HepG2 (cell line): ENCODE measurements around the gene CS. TPM values are rescaled to one million over a fixed set of nuclear protein-coding genes. Genes with fewer than 3 reads are reported as not detected.

ENCODE experiments used
- ATAC-seq: fragments of 200-7000 bp; cut with Tn5 transposase; 3 replicates; pipeline ENCODE4 v1.9.1; 2020; ENCODE audit warnings: mild to moderate bottlenecking, moderate library complexity
- BruUV-seq: library from RNA; stranded (reverse); fragments of 400-500 nt; replicated peaks from 2 replicates; lab custom pipeline; 2021; lab: Mats Ljungman, UMichigan
- CTCF ChIA-PET: fragments of 300-600 bp; formaldehyde crosslinking; extraction: SDS; loops from one replicate; lab custom pipeline; 2021; ENCODE audit warnings: low total read pairs, inconsistent platforms, low intra/inter-chr PET ratio; lab: Yijun Ruan, JAX
- POLR2A ChIA-PET: fragments of 350-600 bp; sonication (Branson Sonifier 250); formaldehyde crosslinking; loops from one replicate; lab custom pipeline; 2020; ENCODE audit warnings: antibody characterized with exemption, inconsistent platforms; lab: Yijun Ruan, JAX
- DNase-seq: peaks from one replicate; pipeline ENCODE4 v3.0.0-alpha.2; 2015; ENCODE audit warnings: low spot score
- FAIRE-seq: peaks from 3 replicates; lab custom pipeline; 2011; peaks lifted over from hg19 to GRCh38; lab: Jason Lieb, UNC
- H2AFZ ChIP-seq: one replicate; pipeline ENCODE4 v1.6.1; 2011; ENCODE audit warnings: low read length, inconsistent platforms
- H3K27ac ChIP-seq: fragments of 300-600 bp; 3 replicates; pipeline ENCODE4 v1.8.0; 2011; ENCODE audit warnings: mixed run types, mild to moderate bottlenecking, mixed read lengths, low read length, inconsistent platforms; ENCODE audit not compliant: insufficient read depth; ENCODE audit errors: extremely low read length
- H3K27me3 ChIP-seq, 2 experiments: fragments of 200-600 bp in 1 of 2; 2 replicates in 1 of 2; 3 replicates in 1 of 2; pipeline versions ENCODE4 v1.6.0 to v1.8.0; 2011; ENCODE audit warnings: low read length in 2 of 2, mild to moderate bottlenecking in 2 of 2, moderate library complexity in 2 of 2, inconsistent platforms in 1 of 2; ENCODE audit not compliant: insufficient read depth in 2 of 2, control insufficient read depth in 1 of 2
- H3K36me3 ChIP-seq, 2 experiments: fragments of 200-600 bp in 1 of 2; replicated peaks in 1 of 2; 2 replicates in 1 of 2; 3 replicates in 1 of 2; pipeline versions ENCODE4 v1.5.1 to v1.8.0; 2011; ENCODE audit warnings: low read length in 2 of 2, inconsistent platforms in 1 of 2; ENCODE audit not compliant: insufficient read depth in 2 of 2, control insufficient read depth in 1 of 2
- H3K4me1 ChIP-seq: 2 replicates; pipeline ENCODE4 v1.5.1; 2012; ENCODE audit warnings: low read length, inconsistent platforms; ENCODE audit not compliant: insufficient read depth
- H3K4me2 ChIP-seq: 2 replicates; pipeline ENCODE4 v1.6.0; 2011; ENCODE audit warnings: low read depth, low read length, inconsistent platforms
- H3K4me3 ChIP-seq, 3 experiments: fragments of 200-600 bp in 1 of 3; sonication (generic), shearing (Covaris generic) in 1 of 3; replicated peaks in 1 of 3; 2 replicates each; pipeline ENCODE4 v1.5.1; 2011 to 2016; ENCODE audit warnings: low read length in 3 of 3, inconsistent platforms in 2 of 3, low read depth in 2 of 3, mild to moderate bottlenecking in 2 of 3, control low read depth in 1 of 3, mixed read lengths in 1 of 3; ENCODE audit not compliant: insufficient read depth in 1 of 3
- H3K79me2 ChIP-seq: one replicate; pipeline ENCODE4 v1.6.1; 2011; ENCODE audit warnings: low read length, inconsistent platforms; ENCODE audit not compliant: insufficient read depth
- H3K9ac ChIP-seq: 2 replicates; pipeline ENCODE4 v1.6.0; 2011; ENCODE audit warnings: mild to moderate bottlenecking, low read depth, low read length, inconsistent platforms; ENCODE audit not compliant: insufficient read depth
- H3K9me3 ChIP-seq: 2 replicates; pipeline ENCODE4 v1.5.1; 2012; ENCODE audit warnings: mild to moderate bottlenecking, low read length
- H4K20me1 ChIP-seq: 2 replicates; pipeline ENCODE4 v1.6.0; 2011; ENCODE audit warnings: inconsistent platforms, mild to moderate bottlenecking, low read length, moderate library complexity; ENCODE audit not compliant: insufficient read depth
- HIVEP1 ChIP-seq: sonication (generic); formaldehyde crosslinking; IDR thresholded peaks from 2 replicates; pipeline ENCODE4 v1.4.0; 2020; ENCODE audit warnings: mild to moderate bottlenecking, missing genetic modification reagents
- KAT7 ChIP-seq: IDR thresholded peaks from 2 replicates; pipeline ENCODE4 v1.6.1; 2018; ENCODE audit warnings: borderline replicate concordance, missing compliant biosample characterization
- KDM1A ChIP-seq: IDR thresholded peaks from 2 replicates; pipeline ENCODE4 v1.6.1; 2016; ENCODE audit warnings: missing compliant biosample characterization
- PITX1 ChIP-seq: sonication (generic); formaldehyde crosslinking; IDR thresholded peaks from 2 replicates; pipeline ENCODE4 v1.5.1; 2020; ENCODE audit warnings: mild to moderate bottlenecking, missing genetic modification reagents
- SOX5 ChIP-seq: IDR thresholded peaks from 2 replicates; pipeline ENCODE4 v1.6.1; 2016; ENCODE audit warnings: borderline replicate concordance
- SYNCRIP ChIP-seq: fragments of 200-400 bp; formaldehyde crosslinking; IDR thresholded peaks from 2 replicates; pipeline ENCODE4 v1.6.1; 2018; ENCODE audit warnings: mild to moderate bottlenecking, low read depth, low read length; ENCODE audit not compliant: insufficient read depth
- ZC3H4 ChIP-seq: sonication (generic); formaldehyde crosslinking; IDR thresholded peaks from 2 replicates; pipeline ENCODE4 v1.4.0; 2020; ENCODE audit warnings: missing genetic modification reagents, borderline replicate concordance
- ZNF615 ChIP-seq: sonication (generic); formaldehyde crosslinking; IDR thresholded peaks from 2 replicates; pipeline ENCODE4 v1.5.0; 2020; ENCODE audit warnings: mild to moderate bottlenecking, missing genetic modification reagents, borderline replicate concordance
- ZNF773 ChIP-seq: sonication (generic); formaldehyde crosslinking; IDR thresholded peaks from 2 replicates; pipeline ENCODE4 v1.4.0; 2020; ENCODE audit warnings: missing genetic modification reagents, borderline replicate concordance
- WGBS: methylation state at CpG from one replicate; pipeline ENCODE4 v1.1.6; 2017; ENCODE audit warnings: low lambda C conversion rate; 5-methylcytosine and 5-hydroxymethylcytosine counted together
- in situ Hi-C: cut with HindIII; loops from 2 replicates; pipeline ENCODE4 v1.10.0; 2017; ENCODE audit warnings: low pct_unique_long_range_greater_than_20kb; ENCODE audit not compliant: extremely low pct_ligation_motif_present
- intact Hi-C: fragments of 100-400 bp; cut with micrococcal nuclease; formaldehyde crosslinking; loops from one replicate; pipeline ENCODE4 v1.10.0; 2022; ENCODE audit not compliant: unreplicated experiment
- polyA plus RNA-seq, 8 experiments: library from polyadenylated mRNA; depleted of rRNA in 3 of 8; stranded (reverse) in 7 of 8; unstranded in 1 of 8; fragments of >200 nt; fragmentation: Illumina TruSeq in 4 of 8; extraction: Trizol in 4 of 8; gene quantifications; 2 replicates each; pipeline versions ENCODE4 v1.2.1 to v1.2.3, GENCODE V29; 2011 to 2016; ENCODE audit warnings: low read depth in 4 of 8, missing spikeins in 1 of 8, mixed read lengths in 1 of 8; ENCODE audit not compliant: insufficient read depth in 1 of 8
- total RNA-seq, 5 experiments: library from RNA; depleted of rRNA; stranded (reverse); fragments of >200 nt; fragmentation: Illumina TruSeq; extraction: Trizol; gene quantifications; 2 replicates each; pipeline ENCODE4 v1.2.3, GENCODE V29; 2016; ENCODE audit warnings: low read depth in 1 of 5
- TF ChIP-seq, protein P1 (sequence below): sonication (generic); formaldehyde crosslinking; IDR thresholded peaks from 2 replicates; pipeline ENCODE4 v1.4.0; 2020; ENCODE audit warnings: missing genetic modification reagents
- TF ChIP-seq, protein P2 (sequence below): sonication (generic); formaldehyde crosslinking; IDR thresholded peaks from 2 replicates; pipeline ENCODE4 v1.5.1; 2020; ENCODE audit warnings: missing genetic modification reagents, mild to moderate bottlenecking, borderline replicate concordance
- TF ChIP-seq, protein P3 (sequence below): fragments of 450-650 bp; IDR thresholded peaks from 2 replicates; pipeline ENCODE4 v1.6.1; 2016
- TF ChIP-seq, protein P4 (sequence below): sonication (generic); formaldehyde crosslinking; IDR thresholded peaks from 2 replicates; pipeline ENCODE4 v1.4.0; 2020; ENCODE audit warnings: missing genetic modification reagents, borderline replicate concordance

Gene CS
- total and polyA plus RNA-seq, 2 of the 13 experiments (the other 11 are each of a cell fraction or from before 2014, with no cell fraction given): 173 to 175 TPM

DNA sequence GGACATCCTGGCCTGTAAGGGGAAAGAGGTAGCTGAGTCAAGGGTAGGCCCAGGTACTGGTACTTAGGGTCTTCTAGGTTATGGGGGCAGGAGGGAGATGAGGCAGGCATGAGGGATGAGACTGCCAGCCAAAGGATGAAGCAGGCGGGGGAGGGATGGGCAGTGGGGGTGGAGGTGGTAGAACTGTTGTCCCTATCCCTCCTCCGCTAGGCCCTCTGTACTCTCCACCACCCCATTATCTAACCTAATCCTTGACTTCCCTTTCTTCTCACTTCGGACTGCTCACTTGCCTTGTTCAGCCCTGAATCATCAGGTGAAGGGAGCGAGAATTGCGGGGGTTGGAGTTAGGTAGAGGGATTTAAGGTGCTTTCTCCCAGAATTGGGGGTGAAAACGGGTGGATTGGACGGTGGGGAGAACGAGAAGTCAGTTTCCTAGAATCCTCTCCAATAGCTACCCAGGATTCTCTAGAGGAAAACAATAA is 33.1 kb upstream of the CS start:
- Histone ChIP-seq H4K20me1 (no peaks in the 10 kb centered on the region), H3K9me3 (no peaks in the 10 kb centered on the region), H3K4me3 (peak overlapping the region; percentile 49 to 74 (median 71)), H3K4me2 (peak overlapping the region; percentile 88), H3K4me1 (peaks cover 42% of the 10 kb centered on the region), H3K27ac (peak overlapping the region; percentile 88), H3K79me2 (no peaks in the 10 kb centered on the region), H3K27me3 (no peaks in the 10 kb centered on the region; a peak in 1 of 5 replicates), H2AFZ (peak overlapping the region; percentile 49), H3K9ac (peak overlapping the region; percentile 83), H3K36me3 (0 out of 5 replicates have a peak, but pooled peaks cover 0 to 3% of the 10 kb centered on the region in 2 experiments)
- CTCF ChIA-PET: interaction anchor here (2.0 kb wide), 1 partner anchor 130 kb away, joined by 5 read pairs; no protein-coding TSS in a partner anchor
- FAIRE-seq (peak; percentile 37), ATAC-seq (peak; percentile 19), DNase-seq (no peak)
- intact Hi-C loops (no loop called here), in situ Hi-C loops (no loop called here)
- POLR2A ChIA-PET: interaction anchor here (0.7 to 4.7 kb wide), 22 partner anchors 9 to 779 kb away, joined by 3 to 81 read pairs (median 4); partner anchors contain the start of genes APOF, CNPY2, COQ10A and ESYT1
- TSS peak; percentile 88 for BruUV-seq
- WGBS: 19% methylated on average over 8 of the region's 8 CpGs
- TF ChIP-seq SYNCRIP: no peak
- TF ChIP-seq, protein P1, sequence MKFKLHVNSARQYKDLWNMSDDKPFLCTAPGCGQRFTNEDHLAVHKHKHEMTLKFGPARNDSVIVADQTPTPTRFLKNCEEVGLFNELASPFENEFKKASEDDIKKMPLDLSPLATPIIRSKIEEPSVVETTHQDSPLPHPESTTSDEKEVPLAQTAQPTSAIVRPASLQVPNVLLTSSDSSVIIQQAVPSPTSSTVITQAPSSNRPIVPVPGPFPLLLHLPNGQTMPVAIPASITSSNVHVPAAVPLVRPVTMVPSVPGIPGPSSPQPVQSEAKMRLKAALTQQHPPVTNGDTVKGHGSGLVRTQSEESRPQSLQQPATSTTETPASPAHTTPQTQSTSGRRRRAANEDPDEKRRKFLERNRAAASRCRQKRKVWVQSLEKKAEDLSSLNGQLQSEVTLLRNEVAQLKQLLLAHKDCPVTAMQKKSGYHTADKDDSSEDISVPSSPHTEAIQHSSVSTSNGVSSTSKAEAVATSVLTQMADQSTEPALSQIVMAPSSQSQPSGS (CRISPR knock-in tag): no peak
- TF ChIP-seq, protein P2, sequence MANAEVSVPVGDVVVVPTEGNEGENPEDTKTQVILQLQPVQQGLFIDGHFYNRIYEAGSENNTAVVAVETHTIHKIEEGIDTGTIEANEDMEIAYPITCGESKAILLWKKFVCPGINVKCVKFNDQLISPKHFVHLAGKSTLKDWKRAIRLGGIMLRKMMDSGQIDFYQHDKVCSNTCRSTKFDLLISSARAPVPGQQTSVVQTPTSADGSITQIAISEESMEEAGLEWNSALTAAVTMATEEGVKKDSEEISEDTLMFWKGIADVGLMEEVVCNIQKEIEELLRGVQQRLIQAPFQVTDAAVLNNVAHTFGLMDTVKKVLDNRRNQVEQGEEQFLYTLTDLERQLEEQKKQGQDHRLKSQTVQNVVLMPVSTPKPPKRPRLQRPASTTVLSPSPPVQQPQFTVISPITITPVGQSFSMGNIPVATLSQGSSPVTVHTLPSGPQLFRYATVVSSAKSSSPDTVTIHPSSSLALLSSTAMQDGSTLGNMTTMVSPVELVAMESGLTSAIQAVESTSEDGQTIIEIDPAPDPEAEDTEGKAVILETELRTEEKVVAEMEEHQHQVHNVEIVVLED: no peak
- 0 out of 2 replicates have a peak, but pooled peaks have one; percentile 74 for TF ChIP-seq ZC3H4 (CRISPR knock-in tag)
- no peak for TF ChIP-seq ZNF615 (CRISPR knock-in tag)
- TF ChIP-seq KAT7 (CRISPR knock-in tag): no peak
- TF ChIP-seq KDM1A: no peak
- TF ChIP-seq, protein P3, sequence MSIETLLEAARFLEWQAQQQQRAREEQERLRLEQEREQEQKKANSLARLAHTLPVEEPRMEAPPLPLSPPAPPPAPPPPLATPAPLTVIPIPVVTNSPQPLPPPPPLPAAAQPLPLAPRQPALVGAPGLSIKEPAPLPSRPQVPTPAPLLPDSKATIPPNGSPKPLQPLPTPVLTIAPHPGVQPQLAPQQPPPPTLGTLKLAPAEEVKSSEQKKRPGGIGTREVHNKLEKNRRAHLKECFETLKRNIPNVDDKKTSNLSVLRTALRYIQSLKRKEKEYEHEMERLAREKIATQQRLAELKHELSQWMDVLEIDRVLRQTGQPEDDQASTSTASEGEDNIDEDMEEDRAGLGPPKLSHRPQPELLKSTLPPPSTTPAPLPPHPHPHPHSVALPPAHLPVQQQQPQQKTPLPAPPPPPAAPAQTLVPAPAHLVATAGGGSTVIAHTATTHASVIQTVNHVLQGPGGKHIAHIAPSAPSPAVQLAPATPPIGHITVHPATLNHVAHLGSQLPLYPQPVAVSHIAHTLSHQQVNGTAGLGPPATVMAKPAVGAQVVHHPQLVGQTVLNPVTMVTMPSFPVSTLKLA: no peak
- no peak for TF ChIP-seq PITX1 (CRISPR knock-in tag)
- TF ChIP-seq HIVEP1 (CRISPR knock-in tag): no peak
- TF ChIP-seq, protein P4, sequence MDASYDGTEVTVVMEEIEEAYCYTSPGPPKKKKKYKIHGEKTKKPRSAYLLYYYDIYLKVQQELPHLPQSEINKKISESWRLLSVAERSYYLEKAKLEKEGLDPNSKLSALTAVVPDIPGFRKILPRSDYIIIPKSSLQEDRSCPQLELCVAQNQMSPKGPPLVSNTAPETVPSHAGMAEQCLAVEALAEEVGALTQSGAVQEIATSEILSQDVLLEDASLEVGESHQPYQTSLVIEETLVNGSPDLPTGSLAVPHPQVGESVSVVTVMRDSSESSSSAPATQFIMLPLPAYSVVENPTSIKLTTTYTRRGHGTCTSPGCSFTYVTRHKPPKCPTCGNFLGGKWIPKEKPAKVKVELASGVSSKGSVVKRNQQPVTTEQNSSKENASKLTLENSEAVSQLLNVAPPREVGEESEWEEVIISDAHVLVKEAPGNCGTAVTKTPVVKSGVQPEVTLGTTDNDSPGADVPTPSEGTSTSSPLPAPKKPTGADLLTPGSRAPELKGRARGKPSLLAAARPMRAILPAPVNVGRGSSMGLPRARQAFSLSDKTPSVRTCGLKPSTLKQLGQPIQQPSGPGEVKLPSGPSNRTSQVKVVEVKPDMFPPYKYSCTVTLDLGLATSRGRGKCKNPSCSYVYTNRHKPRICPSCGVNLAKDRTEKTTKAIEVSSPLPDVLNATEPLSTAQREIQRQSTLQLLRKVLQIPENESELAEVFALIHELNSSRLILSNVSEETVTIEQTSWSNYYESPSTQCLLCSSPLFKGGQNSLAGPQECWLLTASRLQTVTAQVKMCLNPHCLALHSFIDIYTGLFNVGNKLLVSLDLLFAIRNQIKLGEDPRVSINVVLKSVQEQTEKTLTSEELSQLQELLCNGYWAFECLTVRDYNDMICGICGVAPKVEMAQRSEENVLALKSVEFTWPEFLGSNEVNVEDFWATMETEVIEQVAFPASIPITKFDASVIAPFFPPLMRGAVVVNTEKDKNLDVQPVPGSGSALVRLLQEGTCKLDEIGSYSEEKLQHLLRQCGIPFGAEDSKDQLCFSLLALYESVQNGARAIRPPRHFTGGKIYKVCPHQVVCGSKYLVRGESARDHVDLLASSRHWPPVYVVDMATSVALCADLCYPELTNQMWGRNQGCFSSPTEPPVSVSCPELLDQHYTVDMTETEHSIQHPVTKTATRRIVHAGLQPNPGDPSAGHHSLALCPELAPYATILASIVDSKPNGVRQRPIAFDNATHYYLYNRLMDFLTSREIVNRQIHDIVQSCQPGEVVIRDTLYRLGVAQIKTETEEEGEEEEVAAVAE (CRISPR knock-in tag): no peak
- no peak for TF ChIP-seq SOX5 (CRISPR knock-in tag)
- no peak for TF ChIP-seq ZNF773 (CRISPR knock-in tag)
